Measurements from ENCODE around the gene ABCA4. TPM values are rescaled to one million over a fixed set of nuclear protein-coding genes. Genes with fewer than 3 reads are reported as not detected.

Gene ABCA4
- total RNA-seq, 4 donors from 2014 or later: 0.18 to 0.57 TPM; not detected in 2

DNA sequence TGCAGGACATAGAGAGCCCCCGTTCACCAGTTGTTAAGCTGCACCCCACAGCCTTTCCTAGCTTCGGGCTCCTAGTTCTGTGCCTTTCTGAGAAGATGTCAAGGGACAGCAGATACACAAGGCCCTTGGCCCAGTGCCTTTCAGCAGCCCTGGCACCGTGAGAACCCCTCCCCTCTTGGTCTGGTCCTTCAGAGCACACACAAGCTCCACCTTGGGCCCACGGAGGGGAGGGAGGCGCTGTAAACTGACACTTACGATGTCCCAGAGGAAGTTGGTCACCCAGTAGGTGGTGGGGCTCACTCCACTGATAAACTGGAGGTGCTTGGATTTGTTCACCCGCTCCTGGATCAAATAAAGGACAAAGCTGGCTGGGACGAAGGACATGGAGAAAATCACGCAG lies 101.6 kb downstream of the ABCA4 start:
- TF ChIP-seq, protein P1, sequence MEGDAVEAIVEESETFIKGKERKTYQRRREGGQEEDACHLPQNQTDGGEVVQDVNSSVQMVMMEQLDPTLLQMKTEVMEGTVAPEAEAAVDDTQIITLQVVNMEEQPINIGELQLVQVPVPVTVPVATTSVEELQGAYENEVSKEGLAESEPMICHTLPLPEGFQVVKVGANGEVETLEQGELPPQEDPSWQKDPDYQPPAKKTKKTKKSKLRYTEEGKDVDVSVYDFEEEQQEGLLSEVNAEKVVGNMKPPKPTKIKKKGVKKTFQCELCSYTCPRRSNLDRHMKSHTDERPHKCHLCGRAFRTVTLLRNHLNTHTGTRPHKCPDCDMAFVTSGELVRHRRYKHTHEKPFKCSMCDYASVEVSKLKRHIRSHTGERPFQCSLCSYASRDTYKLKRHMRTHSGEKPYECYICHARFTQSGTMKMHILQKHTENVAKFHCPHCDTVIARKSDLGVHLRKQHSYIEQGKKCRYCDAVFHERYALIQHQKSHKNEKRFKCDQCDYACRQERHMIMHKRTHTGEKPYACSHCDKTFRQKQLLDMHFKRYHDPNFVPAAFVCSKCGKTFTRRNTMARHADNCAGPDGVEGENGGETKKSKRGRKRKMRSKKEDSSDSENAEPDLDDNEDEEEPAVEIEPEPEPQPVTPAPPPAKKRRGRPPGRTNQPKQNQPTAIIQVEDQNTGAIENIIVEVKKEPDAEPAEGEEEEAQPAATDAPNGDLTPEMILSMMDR (IDR thresholded peaks at IDR 0.05): no peak
- TF ChIP-seq POLR2A (IDR thresholded peaks at IDR 0.05): no peak
- intact Hi-C loops (cut with DNase I): no loop called here
- Histone ChIP-seq H3K4me3 (no peak overlapping the region), H3K9me3 (no peaks in the 10 kb centered on the region), H3K4me1 (peaks cover 0 to 12% (median 0%) of the 10 kb centered on the region in 3 donors), H3K36me3 (no peaks in the 10 kb centered on the region), H3K27ac (no peak overlapping the region), H3K27me3 (no peaks in the 10 kb centered on the region)
- WGBS, 2 donors: 88 to 100% methylated on average over 5 to 7 of the region's 9 CpGs
- no peak for DNase-seq

DNA sequence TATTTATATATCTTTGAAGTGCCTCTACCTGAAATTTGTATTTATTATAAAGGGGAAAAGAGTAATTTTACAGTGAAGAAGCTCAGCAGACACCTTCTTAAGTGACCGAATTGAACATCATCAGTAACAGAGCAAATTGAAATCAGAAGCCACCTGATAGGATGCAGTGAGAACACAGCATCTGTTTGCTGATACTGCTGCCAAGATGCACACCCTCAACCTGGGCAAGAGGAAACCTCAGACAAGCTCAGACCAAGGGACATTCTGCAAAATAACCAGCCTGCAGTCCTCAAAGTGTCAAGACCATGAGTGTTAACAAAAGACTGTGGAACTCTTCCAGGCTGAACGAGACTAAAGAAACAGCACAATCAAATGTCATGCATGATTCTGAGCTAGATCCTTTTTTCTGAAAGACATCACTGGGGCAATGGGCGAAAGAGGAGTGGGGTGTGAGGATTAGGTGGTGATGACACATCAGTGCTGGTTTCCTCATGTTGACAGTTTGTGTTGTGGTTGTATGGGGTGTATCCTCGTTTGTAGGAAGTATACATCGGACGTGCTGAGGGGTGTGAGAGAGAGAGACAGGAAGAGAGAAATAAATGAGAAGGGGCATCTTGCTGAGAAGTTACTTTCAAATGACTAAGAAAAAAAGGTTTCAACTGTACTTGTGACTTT lies 103.7 kb downstream of the ABCA4 start:
- H3K4me1 ChIP-seq: peaks cover 0 to 8% (median 0%) of the 10 kb centered on the region in 3 donors
- H3K36me3 ChIP-seq: no peaks in the 10 kb centered on the region
- DNase-seq: no peak
- 32 to 40% methylated on average over 6 of the region's 6 CpGs for WGBS, 2 donors
- no peak for TF ChIP-seq POLR2A (IDR thresholded peaks at IDR 0.05)
- TF ChIP-seq, protein P1 (IDR thresholded peaks at IDR 0.05): no peak
- no peaks in the 10 kb centered on the region for H3K9me3 ChIP-seq
- H3K4me3 ChIP-seq: no peak overlapping the region
- no peak overlapping the region for H3K27ac ChIP-seq
- intact Hi-C loops (cut with DNase I): no loop called here
- H3K27me3 ChIP-seq: peaks cover 0 to 4% (median 0%) of the 10 kb centered on the region in 4 donors

DNA sequence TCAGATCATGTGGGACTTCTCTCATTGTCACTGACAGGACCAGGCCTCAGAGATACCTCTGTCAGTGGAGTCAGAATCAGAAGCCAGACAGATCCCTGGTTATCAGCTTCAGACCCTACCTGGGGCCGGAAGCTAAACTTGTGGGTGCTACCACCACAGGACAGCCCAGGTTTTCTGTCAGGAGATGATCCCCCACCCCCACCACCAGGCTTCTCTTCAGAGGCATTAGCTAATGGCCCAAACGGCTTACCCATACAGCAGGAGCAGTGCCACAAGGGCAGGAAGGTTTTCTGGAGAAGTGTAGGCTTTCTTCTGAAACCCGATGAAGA lies 105.5 kb downstream of the ABCA4 start:
- WGBS, 2 donors: 83 to 100% methylated on average over 1 of the region's 3 CpGs
- intact Hi-C loops (cut with DNase I): no loop called here

DNA sequence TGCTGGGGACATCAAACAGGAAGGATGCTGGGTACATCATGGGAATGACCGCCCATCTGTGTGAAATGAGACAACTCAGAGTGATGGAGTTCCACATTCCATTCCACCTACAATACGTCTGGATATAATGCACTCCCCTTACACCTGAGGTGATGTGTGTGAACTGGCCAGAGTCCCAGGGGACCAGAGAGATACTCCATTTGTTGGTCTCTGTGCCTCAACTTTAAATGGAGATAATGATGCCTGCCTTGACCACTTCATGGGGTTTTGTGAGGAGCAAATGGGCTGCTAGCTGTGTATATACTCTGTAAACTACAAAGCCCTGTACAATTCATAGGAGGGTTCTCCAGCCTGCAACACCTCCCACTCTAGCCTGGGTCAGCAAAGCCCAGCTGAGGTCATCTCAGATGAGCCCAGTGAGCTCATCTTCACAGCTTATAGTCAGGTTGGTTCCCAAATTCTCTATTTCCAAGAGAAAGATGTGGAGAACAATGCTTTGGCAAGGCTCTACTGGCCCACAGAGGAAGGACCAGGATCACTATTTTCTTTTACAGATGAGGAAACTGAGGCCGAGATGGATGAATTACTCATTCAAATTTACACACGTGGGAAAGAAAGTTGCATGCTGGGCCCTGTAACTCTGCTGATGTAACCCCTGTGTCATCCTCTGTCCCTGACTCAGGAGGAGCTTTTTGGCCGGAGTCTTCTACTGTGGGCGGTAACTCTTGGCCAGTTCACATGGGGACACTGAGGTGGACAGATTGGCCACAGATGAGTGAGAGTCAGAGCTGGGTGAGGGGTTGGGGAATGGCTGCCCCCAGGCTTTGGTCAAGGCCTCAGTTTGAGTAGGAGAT lies 106.1 kb downstream of the ABCA4 start:
- Histone ChIP-seq H3K9me3 (no peaks in the 10 kb centered on the region), H3K4me3 (no peak overlapping the region), H3K27ac (no peak overlapping the region), H3K27me3 (peaks cover 0 to 4% (median 0%) of the 10 kb centered on the region in 4 donors), H3K36me3 (no peaks in the 10 kb centered on the region), H3K4me1 (no peaks in the 10 kb centered on the region)
- intact Hi-C loops (cut with DNase I): no loop called here
- no peak for DNase-seq
- WGBS, 2 donors: 70 to 73% methylated on average over 6 of the region's 6 CpGs
- TF ChIP-seq POLR2A (IDR thresholded peaks at IDR 0.05): no peak
- TF ChIP-seq, protein P1 (IDR thresholded peaks at IDR 0.05): no peak

More for the DNA sequence above, 105.5 kb downstream of the ABCA4 start:
- Histone ChIP-seq H3K27ac (no peak overlapping the region), H3K36me3 (no peaks in the 10 kb centered on the region), H3K4me3 (no peak overlapping the region), H3K9me3 (no peaks in the 10 kb centered on the region), H3K27me3 (peaks cover 0 to 4% (median 0%) of the 10 kb centered on the region in 4 donors), H3K4me1 (no peaks in the 10 kb centered on the region)
- TF ChIP-seq POLR2A (IDR thresholded peaks at IDR 0.05): no peak
- TF ChIP-seq, protein P1 (IDR thresholded peaks at IDR 0.05): no peak
- DNase-seq: no peak

DNA sequence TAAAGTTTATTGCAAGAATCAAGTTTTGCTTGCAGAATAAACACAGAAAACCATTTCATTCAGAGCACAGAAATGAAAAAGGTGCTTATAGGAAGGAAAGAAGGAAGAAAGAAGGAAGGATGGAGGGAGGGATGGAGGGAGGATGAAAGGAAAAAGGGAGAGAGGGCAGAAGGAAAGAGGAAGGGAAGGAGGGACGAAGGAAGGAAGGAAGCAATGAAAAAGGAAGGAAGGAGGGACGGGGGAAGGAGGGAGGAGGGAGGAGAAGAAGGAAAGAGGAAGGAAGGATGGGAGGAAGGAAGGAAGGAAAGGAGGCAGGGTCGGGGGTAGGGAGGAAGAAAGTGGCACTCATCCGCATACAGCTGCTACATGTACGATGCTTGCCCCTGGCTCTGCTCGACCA lies 106.9 kb downstream of the ABCA4 start:
- Histone ChIP-seq H3K27me3 (peaks cover 0 to 4% (median 0%) of the 10 kb centered on the region in 4 donors), H3K36me3 (no peaks in the 10 kb centered on the region), H3K9me3 (no peaks in the 10 kb centered on the region), H3K4me1 (no peaks in the 10 kb centered on the region), H3K27ac (no peak overlapping the region), H3K4me3 (no peak overlapping the region)
- WGBS, 2 donors: 78 to 82% methylated on average over 6 of the region's 6 CpGs
- no peak for TF ChIP-seq POLR2A (IDR thresholded peaks at IDR 0.05)
- TF ChIP-seq, protein P1 (IDR thresholded peaks at IDR 0.05): no peak
- no peak for DNase-seq
- intact Hi-C loops (cut with DNase I): no loop called here
